ENCODE data around the gene ZNF536. TPM values are rescaled to one million over a fixed set of nuclear protein-coding genes. Genes with fewer than 3 reads are reported as not detected.

ZNF536 gene
- total and polyA plus RNA-seq, 2 of the 13 experiments (the other 11 are each of a cell fraction or from before 2014, with no cell fraction given), result not detected

GRCh38 chr19:30385666-30386065 is 13.5 kb downstream of the ZNF536 start (continued):
- TF ChIP-seq ZSCAN21 (CRISPR knock-in tag; IDR thresholded peaks at IDR 0.05; ENCODE audit: borderline replicate concordance) (no peak), ZFP90 (CRISPR knock-in tag; IDR thresholded peaks at IDR 0.05; ENCODE audit: borderline replicate concordance) (no peak), YEATS2 (CRISPR knock-in tag; IDR thresholded peaks at IDR 0.05; ENCODE audit: borderline replicate concordance) (no peak), ZFP36L1 (CRISPR knock-in tag; IDR thresholded peaks at IDR 0.05) (no peak), ATF1 (CRISPR knock-in tag; IDR thresholded peaks at IDR 0.05) (no peak), MEIS1 (CRISPR knock-in tag; IDR thresholded peaks at IDR 0.05; ENCODE audit: borderline replicate concordance) (no peak), ZNF430 (CRISPR knock-in tag; IDR thresholded peaks at IDR 0.05) (no peak)
- TF ChIP-seq, protein P1, sequence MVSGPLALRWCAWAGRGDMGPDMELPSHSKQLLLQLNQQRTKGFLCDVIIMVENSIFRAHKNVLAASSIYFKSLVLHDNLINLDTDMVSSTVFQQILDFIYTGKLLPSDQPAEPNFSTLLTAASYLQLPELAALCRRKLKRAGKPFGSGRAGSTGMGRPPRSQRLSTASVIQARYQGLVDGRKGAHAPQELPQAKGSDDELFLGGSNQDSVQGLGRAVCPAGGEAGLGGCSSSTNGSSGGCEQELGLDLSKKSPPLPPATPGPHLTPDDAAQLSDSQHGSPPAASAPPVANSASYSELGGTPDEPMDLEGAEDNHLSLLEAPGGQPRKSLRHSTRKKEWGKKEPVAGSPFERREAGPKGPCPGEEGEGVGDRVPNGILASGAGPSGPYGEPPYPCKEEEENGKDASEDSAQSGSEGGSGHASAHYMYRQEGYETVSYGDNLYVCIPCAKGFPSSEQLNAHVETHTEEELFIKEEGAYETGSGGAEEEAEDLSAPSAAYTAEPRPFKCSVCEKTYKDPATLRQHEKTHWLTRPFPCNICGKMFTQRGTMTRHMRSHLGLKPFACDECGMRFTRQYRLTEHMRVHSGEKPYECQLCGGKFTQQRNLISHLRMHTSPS (CRISPR knock-in tag; IDR thresholded peaks at IDR 0.05; ENCODE audit: low read depth), result no peak

DNA sequence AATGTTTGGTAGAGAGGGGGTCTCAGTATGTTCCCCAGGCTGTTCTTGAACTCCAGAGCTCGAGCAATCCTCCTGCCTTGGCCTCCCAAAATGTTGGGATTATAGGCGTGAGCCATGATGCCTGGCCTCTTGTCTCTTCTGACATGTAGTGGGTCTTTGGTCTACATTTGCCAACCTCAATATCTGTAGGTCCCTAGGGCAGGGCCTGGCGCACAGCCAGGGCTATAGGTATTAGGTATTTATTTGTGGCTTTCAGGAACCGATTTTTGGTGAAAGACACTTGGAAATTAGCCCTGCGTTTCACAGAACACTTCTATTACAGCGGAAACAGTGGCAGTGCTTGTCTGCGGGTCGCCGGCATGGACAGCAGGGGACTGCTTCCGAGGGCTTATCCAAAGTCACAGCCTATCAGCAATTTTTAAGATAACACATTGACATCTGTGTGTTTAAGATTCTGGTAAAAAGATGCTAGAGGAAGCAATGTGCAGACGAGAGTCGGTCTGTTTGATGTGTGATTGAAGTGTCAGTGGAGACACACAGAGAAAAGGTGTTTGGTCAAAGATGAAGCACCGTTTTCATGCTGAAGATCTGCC is 14.5 kb downstream of the ZNF536 start:
- no peaks in the 10 kb centered on the region for H4K20me1 ChIP-seq (ENCODE audit: insufficient read depth, low read length)
- H3K4me2 ChIP-seq (ENCODE audit: low read depth, low read length), result no peak overlapping the region
- no peaks in the 10 kb centered on the region for H3K79me2 ChIP-seq (ENCODE audit: insufficient read depth, low read length)
- DNase-seq (ENCODE audit: low spot score) (no peak), FAIRE-seq (no peak), ATAC-seq (no peak)
- no peak overlapping the region for H3K9ac ChIP-seq (ENCODE audit: insufficient read depth, low read depth, low read length)
- H3K4me1 ChIP-seq (ENCODE audit: insufficient read depth, low read length), result no peaks in the 10 kb centered on the region
- intact Hi-C loops (cut with micrococcal nuclease; ENCODE audit: unreplicated experiment), result no loop called here
- H3K36me3 ChIP-seq (replicated peaks in 1 of 2; ENCODE audit: control insufficient read depth in 1 of 2, insufficient read depth in 2 of 2, low read length in 2 of 2), result no peaks in the 10 kb centered on the region
- no peaks in the 10 kb centered on the region for H3K9me3 ChIP-seq (ENCODE audit: low read length)
- CTCF ChIA-PET (ENCODE audit: low intra/inter-chr PET ratio, low total read pairs), result no interaction called here
- 23% methylated on average over 12 of the region's 13 CpGs for WGBS (ENCODE audit: low lambda C conversion rate)
- POLR2A ChIA-PET, result no interaction called here
- no peak overlapping the region for H3K4me3 ChIP-seq (replicated peaks in 1 of 3; ENCODE audit: insufficient read depth in 1 of 3, low read depth in 2 of 3, low read length in 3 of 3)
- H3K27me3 ChIP-seq (ENCODE audit: control insufficient read depth in 1 of 2, insufficient read depth in 2 of 2, low read length in 2 of 2), result peaks cover 0 to 3% of the 10 kb centered on the region in 2 experiments; a peak in 1 of 5 replicates
- H3K27ac ChIP-seq (ENCODE audit: extremely low read length, insufficient read depth, low read length), result no peak overlapping the region
- no TSS peak for BruUV-seq (replicated peaks)
- in situ Hi-C loops (cut with HindIII; ENCODE audit: extremely low pct_ligation_motif_present, low pct_unique_long_range_greater_than_20kb), result no loop called here
- no peak overlapping the region for H2AFZ ChIP-seq (ENCODE audit: low read length)
- TF ChIP-seq ZBTB33 (CRISPR knock-in tag; IDR thresholded peaks at IDR 0.05) (no peak), NBN (conservative IDR thresholded peaks at IDR 0.05) (no peak), ZNF639 (CRISPR knock-in tag; conservative IDR thresholded peaks at IDR 0.05) (no peak), RELA (CRISPR knock-in tag; IDR thresholded peaks at IDR 0.05) (no peak), ZNF629 (CRISPR knock-in tag; conservative IDR thresholded peaks at IDR 0.05) (no peak), ZNF276 (CRISPR knock-in tag; IDR thresholded peaks at IDR 0.05; ENCODE audit: low read depth) (no peak), ZC3H13 (CRISPR knock-in tag; IDR thresholded peaks at IDR 0.05) (no peak)
- TF ChIP-seq, protein P2, sequence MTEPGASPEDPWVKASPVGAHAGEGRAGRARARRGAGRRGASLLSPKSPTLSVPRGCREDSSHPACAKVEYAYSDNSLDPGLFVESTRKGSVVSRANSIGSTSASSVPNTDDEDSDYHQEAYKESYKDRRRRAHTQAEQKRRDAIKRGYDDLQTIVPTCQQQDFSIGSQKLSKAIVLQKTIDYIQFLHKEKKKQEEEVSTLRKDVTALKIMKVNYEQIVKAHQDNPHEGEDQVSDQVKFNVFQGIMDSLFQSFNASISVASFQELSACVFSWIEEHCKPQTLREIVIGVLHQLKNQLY (CRISPR knock-in tag; IDR thresholded peaks at IDR 0.05), result no peak
